SKM-1 treated with dmso at 0.1 percent for 144 hours (cell line): ENCODE results near the gene KAT7.
"Not testable (repeated sequence)": the region's sequence is repeated elsewhere in the genome, so short reads cannot be mapped to it uniquely, and the experiment has no call there.

ENCODE experiments used
- DNase-seq: peaks from one replicate; lab custom pipeline; 2025; ENCODE audit not compliant: unreplicated experiment; lab: John Stamatoyannopoulos, UW

KAT7 gene

DNA sequence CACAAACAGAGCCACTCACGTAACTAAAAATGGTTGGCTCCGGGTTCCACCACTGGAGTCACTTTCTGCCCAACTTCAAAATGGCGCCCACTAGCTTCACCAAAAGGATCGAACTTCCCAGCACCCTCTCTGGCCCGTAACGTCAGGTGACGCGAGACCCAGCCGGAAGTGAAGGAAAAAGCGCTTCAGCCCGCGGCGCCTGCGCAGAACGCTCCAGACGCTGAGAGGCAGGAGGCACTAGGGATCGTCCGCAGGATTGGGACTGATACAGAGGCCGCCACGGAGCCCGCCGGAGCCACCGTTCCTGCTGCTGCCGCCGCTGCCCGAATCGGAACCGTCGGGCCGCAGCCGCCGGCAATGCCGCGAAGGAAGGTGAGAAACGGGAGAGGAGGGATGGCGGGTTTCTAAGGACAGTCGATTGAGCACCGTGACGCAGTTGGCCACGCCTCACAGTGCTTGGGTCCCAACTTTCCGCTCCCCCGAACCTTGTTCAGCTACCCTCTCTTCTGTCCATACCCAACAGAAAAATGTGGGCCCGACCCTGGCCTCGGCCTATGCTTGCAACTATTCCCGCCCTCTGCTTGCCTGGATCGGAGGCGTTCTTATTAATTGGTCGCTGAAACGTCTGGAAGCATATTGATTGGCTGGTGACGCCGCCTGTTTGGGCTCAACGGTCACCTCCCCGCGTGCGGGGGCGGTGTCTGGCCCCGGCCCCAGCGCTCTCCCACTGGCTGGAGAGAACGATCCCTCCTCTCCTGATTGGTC, at the start of gene KAT7:
TSS of gene KAT7 (plus strand) at position 204 of the 765 bp plus-strand sequence. CDS start at position 358, 154 bp downstream.
- DNase-seq = peak; percentile 98

DNA sequence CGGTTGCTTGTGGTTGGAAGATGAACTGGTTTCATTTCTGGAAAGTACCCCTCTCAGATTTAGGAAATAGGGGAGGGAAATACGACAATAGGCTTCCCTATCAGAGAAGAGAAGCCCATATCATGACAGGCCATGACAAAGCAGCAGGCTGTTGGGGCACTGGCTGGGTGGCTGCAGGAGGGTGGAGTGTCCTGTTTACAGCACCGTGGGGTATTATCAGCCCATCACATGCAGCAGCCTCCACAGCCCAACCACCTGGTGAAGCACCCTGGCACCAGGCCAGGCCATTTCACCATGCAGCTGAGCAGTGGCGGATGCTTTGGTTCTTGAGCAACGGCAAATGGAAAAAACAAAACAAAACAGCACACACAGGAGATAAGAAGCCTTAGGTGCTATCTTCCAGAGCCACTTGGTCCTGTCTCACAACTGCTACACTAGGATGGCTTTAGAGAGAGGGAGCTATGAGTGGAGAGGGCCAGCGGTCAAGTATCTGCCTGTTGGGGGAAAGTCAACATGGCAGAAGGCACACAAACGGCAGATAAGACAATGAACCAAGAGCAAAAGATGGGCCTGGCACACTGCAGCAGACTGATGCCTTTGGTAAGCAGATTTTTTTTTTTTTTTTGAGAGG, 48.7 kb upstream of the KAT7 start:
- DNase-seq = peak; percentile 84

DNA sequence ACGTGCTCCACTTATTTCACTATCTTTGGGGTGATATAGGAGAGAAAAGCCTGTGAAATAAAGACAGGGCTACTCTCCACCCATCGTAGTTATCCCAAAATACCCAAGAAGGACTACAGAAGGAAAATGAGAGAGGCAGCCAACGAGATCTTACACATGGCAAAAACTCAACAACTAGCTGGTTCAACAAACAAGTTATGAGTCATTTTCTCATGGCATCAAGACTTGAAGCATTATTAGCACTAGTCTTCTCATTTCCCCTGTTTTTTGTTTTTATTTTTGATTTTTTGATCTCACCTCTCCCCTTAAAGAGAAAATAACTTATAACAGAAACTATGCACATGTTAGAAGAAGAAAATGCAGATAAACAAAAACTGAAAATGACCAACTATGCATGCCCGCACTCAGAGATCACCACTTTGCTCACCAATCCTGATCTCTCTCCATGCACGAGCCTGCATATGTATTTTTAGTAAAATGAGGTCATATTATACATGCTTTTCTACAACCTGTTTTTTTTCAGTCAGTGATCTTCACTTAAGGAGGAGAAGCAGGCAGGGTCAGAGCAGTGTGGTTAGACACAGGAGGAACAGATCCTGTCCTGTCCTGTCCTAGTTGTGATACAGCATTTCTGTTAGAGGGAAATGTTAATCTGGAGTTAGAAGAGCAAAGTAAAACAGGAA, 47.3 kb upstream of the KAT7 start:
- DNase-seq = peak; percentile 38

DNA sequence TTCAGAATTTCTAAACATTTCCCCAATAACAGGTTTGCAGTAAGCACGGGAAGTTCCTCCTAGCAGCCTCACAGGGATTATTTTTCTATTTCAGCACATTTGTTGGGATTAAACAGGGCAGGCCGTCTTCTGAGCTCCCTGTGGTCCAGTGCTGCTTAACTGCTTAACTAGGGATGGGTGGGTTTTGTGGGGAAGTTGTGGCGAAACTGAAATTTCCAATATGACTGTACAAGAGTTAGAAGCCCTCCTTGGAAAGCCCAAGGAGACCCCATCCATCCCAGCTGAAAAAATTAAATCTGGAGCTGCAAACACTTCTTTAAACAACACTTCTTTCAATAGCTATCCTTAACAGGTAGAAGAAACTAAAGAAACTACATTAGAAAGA, 46.8 kb upstream of the KAT7 start:
- no peak for DNase-seq

DNA sequence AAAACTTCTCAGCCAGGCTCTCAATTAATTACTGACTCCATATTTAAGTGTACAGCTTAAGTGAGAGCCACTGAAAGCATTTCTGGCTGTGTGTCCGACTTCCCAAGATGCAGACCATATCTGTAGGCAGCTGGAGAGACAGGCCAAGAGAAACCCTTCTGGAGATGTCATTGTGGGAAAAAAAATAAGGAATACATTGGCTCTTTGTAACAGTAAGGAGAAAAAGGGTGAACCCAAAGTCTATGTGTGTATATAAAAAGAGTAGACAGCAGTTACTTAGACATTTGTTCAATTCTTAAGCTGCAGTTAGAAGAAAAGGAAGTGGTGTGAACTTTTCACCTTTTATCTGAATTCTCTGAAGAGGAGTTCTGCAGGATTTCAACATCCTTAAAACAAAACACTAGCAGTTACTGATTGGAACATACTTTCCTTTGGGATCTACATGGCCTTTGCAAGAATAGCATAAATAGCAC, 46.3 kb upstream of the KAT7 start:
- DNase-seq = peak; percentile 76

DNA sequence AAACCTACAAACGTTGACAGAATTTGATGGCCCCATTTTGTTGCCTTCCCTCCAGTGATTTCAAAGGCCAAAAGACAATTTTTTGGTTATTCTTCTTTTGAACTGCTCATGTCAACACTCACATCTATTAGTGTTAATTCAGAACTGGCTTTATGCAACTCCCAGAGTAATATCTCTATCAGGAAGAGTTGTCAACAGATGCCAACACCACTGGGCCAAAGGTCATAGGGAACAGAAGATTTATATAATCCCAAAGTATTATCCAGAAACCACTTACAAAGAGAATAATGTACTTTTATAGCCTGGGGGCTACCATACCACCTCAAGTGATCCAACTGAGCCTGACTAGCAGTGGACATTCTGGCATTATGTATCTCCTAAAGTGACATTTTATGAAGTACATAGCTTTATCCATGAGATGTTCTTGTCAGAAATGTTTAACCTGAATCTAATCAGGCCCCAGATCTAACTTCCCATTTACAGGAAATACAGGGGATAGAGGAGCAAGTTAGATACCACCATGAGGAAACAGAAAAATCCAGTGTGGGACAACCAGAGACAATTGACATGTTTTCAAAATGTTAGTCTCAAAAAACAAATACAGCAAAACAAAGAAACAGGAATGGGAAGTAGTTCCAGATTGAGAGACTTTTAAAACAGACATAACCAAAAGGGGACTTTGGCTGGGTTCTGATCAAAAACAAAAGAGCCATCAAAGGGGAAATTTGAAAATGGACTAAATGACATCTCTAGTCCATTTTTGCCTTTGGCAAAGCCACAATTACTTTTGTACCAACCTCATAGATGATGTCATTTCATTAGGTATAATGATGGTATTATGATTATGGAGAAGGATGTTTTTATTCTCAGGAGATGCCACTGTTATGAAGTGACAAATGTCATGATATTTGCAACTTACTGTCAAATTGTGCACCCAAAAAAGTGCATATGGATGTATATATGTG, 43.0 kb upstream of the KAT7 start:
- DNase-seq = no peak

DNA sequence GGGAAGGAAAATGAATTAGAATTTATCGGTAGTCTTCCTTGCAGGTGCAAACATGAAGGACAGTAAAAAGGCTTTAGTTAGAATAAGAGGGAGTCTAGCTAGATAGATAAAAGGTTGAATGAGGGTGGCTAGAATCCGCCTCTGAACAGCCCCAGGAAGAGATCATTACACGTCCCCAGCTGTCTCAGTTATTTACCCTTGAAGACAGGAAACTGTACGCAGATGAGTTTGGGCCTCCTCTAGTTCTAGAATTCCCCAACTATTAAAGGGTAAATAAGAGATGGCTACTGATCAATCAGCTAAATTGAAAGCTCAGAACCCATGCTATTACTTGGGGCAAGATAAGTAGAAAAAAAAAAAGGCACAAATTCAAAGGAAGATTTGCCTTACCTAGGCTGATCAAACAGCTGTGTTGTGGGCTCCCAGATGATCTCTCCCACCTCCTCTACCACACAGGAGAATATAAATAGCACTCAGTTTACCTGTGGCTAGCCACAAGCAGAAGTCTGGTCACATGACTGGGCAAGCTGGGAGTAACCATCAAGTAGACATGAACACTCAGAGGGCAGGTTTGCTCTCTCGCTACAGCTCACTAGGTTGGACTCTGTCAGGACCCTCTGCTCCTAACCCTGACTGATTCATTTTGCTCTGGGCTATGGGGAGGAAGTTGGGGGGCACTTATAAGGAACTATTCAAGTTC, 41.5 kb upstream of the KAT7 start:
- no peak for DNase-seq

DNA sequence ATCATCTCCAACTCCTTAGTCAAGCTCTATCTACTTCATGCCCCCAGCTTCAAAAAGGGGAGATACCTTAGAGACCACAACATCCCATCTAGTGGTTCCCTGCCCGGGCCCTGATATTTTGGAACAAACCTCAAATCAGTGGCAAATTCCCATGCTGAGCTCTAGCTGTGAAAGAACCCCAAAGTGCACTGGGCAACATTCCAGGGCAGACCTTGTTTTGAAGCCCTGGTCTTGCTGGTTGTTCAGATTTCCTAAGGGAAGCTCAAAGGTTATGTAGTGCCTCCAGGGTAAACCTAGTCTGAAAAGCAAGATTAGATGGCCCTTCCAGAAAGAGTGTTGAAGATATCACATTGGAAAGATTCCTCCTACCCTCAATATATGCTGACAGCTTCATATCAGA, 40.8 kb upstream of the KAT7 start:
- no peak for DNase-seq

DNA sequence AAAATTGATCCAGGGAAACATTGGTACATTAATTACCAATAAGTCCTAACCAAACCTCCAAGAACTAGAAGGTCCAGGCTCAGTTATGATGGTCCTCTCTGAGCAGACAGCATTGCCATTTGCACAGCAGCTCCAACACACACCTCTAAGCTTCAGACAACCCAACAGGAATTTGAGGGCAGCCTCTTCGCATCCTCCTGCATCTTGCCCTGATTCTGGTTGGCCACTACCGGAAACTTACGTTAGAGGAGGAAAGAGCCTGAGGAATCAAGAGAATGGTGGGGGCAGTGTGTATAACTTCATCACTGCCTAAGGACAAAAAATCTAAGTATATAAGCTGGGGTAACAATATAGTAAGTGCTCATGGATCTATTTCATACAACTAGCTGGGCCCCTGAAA, 40.3 kb upstream of the KAT7 start:
- DNase-seq = no peak

DNA sequence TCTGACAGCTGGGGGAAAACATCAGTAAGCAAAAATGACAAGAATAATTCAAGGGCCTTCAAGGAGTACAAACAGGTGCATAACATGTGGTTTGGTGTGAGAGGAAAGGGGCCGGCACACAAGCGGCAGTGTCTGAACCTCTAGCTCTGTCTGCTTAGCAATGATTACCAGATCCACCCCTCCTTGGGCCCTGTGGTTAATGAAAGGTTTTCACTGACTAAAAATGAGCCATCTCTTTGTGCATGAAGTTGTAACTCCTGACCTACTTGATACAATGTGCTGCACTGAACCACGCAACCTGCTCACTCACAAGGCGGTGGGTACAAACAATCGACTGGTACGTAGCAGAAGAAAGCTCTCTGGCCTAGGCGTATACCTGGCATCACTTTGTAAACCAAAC, 39.7 kb upstream of the KAT7 start:
- no peak for DNase-seq

DNA sequence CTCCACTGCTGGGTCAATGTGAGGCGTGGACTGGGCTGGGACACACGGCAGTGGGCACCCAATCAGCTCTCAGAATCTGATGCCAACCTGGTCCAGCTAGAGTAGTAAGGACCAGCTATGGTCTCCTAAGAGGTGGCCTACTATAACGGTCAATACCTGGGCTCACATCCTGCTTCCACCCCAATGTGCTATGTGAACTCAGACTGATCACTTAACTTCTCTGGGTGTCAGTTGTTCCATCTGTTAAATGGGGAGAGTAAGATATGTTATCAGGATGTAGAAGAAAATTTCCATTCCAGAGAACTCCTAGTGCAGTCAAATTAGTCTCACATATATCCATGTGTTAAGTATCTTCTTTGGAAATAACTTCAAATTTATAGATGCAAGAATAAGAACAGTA, 38.8 kb upstream of the KAT7 start:
- no peak for DNase-seq

DNA sequence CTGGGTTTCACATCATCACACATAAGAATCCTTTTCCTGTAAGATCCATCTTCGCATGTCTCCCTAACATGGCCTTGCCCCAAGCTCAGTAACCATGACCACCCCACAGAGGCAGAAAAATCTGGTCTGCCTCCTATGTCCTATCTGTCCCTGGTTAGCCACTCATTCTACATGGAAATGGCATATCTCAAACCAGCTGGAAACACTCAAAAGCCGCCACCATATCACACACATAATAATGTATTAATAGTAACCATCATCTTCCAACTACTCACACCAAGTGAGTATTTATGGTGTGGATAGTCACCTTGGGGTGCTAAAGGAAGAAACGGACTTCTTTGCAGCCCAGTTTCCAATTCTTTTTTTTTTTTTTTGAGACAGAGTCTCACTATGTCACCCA, 36.0 kb upstream of the KAT7 start:
- DNase-seq = no peak

DNA sequence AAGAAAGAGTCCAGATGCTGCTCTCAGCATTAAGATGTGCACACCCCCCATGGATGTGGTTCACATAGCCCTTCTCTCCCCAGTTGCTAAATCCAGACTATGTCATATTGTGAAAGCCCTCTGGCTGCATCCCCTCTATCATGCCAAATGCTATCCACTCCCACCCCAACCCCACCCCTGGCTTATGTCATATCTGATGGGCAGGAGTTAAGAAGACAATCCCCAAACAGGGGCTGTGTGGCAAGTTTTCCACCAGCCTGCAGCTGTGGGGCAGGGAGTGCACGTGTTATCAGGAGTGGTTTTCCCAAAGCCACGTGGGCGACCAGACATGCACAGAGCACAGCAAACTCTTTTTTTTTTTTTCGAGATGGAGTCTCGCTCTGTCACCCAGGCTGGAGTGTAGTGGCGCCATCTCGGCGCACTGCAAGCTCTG, 34.5 kb upstream of the KAT7 start:
- DNase-seq = no peak

DNA sequence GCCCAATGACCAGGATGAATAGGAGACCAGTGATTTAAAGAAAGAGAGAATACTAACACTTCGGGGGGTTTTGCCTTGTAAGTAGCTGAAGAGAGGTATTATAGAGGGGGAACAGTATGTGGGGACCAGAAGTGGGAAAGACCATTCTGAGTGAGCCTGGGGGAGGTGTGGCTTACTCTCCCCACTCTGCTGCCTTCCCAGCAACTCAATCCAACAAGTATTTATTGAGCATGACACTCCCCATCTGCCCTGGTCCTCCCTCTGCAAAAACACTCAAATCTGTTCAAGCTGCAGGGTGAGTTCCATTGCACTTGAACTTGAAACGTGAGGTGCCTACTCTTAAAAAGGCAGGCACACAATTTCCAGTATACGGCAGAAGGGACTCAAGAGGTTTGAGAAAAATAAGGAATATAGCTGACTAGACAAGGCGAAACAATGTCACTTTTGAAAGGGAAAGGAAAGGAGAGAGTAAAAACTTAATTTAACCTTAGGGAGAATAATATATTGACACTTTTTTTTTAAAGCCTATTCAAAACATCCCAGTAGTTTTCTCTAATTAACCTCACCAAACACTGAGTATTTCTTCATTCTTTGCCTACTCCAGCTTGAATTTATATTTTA, 32.7 kb upstream of the KAT7 start:
- no peak for DNase-seq

DNA sequence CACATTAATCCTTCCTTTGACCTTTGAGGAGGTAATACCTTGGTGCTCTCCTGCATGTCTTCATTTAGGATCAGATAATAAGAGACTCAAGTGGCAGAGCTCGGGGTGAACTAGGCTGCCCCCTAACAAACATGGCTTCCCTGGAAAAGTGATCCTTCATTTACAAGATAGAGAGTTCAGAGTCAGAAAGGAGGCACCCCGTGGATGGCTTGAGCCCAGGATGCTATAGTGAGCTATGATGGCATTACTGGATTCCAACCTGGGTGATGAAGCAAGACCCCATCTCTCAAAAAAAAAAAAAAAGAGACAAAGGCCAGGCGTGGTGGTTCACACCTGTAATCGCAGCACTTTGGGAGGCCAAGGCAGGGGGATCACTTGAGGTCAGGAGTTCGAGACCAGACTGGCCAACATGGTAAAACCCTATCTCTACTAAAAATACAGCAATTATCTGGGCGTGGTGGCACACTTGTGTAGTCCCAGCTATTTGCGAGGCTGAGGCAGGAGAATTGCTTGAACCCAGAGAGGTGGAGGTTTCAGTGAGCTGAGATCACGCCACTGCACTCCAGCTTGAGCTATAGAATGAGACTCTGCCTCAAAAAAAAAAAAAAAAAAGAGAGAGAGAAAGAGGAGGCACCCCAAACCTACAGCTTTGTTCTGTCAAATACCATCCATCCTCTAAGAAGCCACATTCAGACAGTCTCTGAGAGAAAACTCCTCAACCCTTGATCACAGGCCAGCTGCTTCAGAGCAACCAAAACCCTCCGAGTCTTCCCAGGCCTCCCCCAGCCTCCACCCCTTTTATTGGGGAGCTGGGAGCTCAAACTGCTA, 31.9 kb upstream of the KAT7 start:
- no peak for DNase-seq

DNA sequence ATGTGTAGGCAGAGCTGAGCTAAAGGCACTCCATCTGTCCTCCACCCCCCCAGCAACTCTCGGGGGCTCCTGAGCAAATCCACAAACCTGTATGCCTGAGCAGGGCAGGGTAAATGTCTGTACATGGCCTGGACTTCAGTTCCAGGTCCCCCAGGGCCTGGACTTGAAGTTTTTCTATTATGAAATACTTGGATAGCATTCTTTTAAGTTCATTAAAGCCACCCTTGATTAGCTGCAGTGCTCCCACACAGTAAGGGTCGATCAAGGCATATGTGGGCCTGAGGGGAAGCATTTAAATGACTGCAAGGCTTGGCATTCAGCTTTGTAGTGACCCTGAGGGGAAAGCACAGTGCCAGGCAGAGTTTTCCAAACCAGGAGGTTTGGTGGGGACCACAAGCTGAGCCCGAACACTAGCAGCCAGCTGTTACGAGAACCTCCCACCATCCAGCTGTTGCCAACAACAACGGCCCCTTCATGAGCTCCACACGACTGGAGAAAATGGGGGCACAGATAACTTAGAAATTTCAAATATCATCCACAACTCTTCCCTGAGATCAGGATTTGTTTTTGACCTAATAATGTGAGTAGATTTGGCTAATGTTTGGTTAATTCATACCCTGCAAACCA, 31.2 kb upstream of the KAT7 start:
- no peak for DNase-seq

DNA sequence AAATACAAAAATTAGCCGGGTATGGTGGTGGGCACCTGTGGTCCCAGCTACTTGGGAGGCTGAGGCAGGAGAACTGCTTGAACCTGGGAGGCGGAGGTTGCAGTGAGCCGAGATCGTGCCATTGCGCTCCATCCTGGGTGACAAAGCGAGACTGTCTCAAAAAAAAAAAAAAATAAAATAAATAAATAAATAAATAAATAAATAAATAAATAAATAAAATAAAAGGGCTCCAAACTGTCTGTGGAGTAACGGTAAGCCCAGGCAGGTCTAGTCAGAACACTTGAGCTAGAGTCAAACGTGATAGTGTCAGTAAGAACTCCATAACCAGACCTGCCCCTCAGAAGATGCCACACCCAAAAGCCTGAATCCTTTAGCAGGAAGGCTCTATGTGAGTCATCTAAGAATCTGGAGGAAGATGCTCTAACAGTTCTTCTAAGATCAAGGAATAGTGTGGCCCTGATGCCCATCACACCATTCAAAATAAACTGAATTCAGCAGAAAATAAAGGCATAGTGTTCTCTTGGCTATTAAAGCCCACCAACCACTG, 29.9 kb upstream of the KAT7 start:
- DNase-seq = not testable (repeated sequence)

DNA sequence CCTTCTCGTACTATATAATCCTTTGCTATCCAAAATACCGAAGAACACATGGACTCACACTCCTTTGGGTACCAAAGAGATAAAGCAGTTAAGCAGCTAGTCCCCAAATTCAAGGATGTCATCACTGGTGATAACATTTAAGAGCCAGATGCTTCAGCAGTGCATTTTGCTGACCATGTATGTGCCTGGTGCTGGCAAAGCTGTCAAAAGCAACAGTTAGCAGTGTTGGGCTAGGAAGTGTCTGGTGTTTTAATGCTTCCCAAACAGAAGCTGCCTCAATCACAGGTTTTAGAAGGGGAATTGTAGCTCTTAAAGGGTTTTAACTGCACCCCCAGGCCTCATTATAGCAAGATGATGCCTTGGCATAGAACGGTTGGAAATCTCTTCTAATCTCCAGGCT, 29.3 kb upstream of the KAT7 start:
- DNase-seq = no peak
